GM21526 (cell line): Measurements from ENCODE around the gene CNKSR3.
"Not testable (repeated sequence)": the region's sequence is repeated elsewhere in the genome, so short reads cannot be mapped to it uniquely, and the experiment has no call there.

Experiments
- ATAC-seq: cut with Tn5 transposase; IDR thresholded peaks from one replicate; pipeline ENCODE4 v1.9.1; 2021; ENCODE audit warnings: moderate library complexity; ENCODE audit not compliant: unreplicated experiment, low FRiP score

Gene CNKSR3

GRCh38 chr6:154529957-154530356 lies 19.5 kb upstream of the CNKSR3 start:
- no peak for ATAC-seq

GRCh38 chr6:154528310-154528915 lies 17.9 kb upstream of the CNKSR3 start:
- ATAC-seq = no peak

GRCh38 chr6:154526996-154527395 lies 16.5 kb upstream of the CNKSR3 start:
- no peak for ATAC-seq

GRCh38 chr6:154522576-154522975 lies 12.1 kb upstream of the CNKSR3 start:
- ATAC-seq = no peak

- no peak for ATAC-seq
Observed at GRCh38 chr6:154521412-154521811, 10.9 kb upstream of the CNKSR3 start.

GRCh38 chr6:154520280-154520679 lies 9.8 kb upstream of the CNKSR3 start:
- no peak for ATAC-seq

GRCh38 chr6:154518396-154518795 lies 7.9 kb upstream of the CNKSR3 start:
- ATAC-seq = no peak

GRCh38 chr6:154516276-154516675 lies 5.8 kb upstream of the CNKSR3 start:
- no peak for ATAC-seq

GRCh38 chr6:154515826-154516225 lies 5.3 kb upstream of the CNKSR3 start:
- no peak for ATAC-seq

GRCh38 chr6:154515076-154515475 lies 4.6 kb upstream of the CNKSR3 start:
- not testable (repeated sequence) for ATAC-seq

- no peak for ATAC-seq
Observed at GRCh38 chr6:154514481-154514880, 4.0 kb upstream of the CNKSR3 start.

- ATAC-seq = no peak
Observed at GRCh38 chr6:154513601-154514320, 3.3 kb upstream of the CNKSR3 start.

- no peak for ATAC-seq
Observed at GRCh38 chr6:154512201-154512600, 1.7 kb upstream of the CNKSR3 start.

- no peak for ATAC-seq
Observed at GRCh38 chr6:154511791-154512190, 1.3 kb upstream of the CNKSR3 start.

- no peak for ATAC-seq
Observed at GRCh38 chr6:154509421-154510143, 903 bp downstream of the CNKSR3 start.

- ATAC-seq = no peak
Observed at GRCh38 chr6:154508573-154509375, 1.7 kb downstream of the CNKSR3 start.

GRCh38 chr6:154506991-154507898 lies 3.2 kb downstream of the CNKSR3 start:
- ATAC-seq = no peak

GRCh38 chr6:154506582-154506981 lies 3.9 kb downstream of the CNKSR3 start:
- ATAC-seq = no peak

- no peak for ATAC-seq
Observed at GRCh38 chr6:154506108-154506507, 4.4 kb downstream of the CNKSR3 start.
